H9 (cell line): ENCODE measurements around the gene NUDT14. TPM values are rescaled to one million over a fixed set of nuclear protein-coding genes. Genes with fewer than 3 reads are reported as not detected.
A peak's percentile ranks its signal among the peaks of the same experiment; 100 is the strongest.

Experiments
- DNase-seq: peaks from one replicate; pipeline ENCODE4 v3.0.0-alpha.2; 2017
- H2AFZ ChIP-seq: one replicate; pipeline ENCODE4 v1.6.1; 2013; ENCODE audit warnings: mild to moderate bottlenecking, low read length, control low read depth, moderate library complexity
- H2AK5ac ChIP-seq: 2 replicates; pipeline ENCODE4 v1.6.1; 2013; ENCODE audit warnings: low read length, control low read depth, mixed read lengths; ENCODE audit not compliant: insufficient read length
- H2BK120ac ChIP-seq: one replicate; pipeline ENCODE4 v1.6.1; 2013; ENCODE audit warnings: low read depth, mild to moderate bottlenecking, low read length, control low read depth, inconsistent platforms; ENCODE audit not compliant: poor library complexity, severe bottlenecking
- H2BK12ac ChIP-seq: 2 replicates; pipeline ENCODE4 v1.6.1; 2013; ENCODE audit warnings: low read length, control low read depth, mixed read lengths, low read depth; ENCODE audit not compliant: insufficient read length
- H2BK15ac ChIP-seq: 2 replicates; pipeline ENCODE4 v1.6.1; 2013; ENCODE audit warnings: low read depth, low read length, control low read depth
- H2BK20ac ChIP-seq: one replicate; pipeline ENCODE4 v1.6.1; 2013; ENCODE audit warnings: low read depth, mild to moderate bottlenecking, low read length, control low read depth, inconsistent platforms; ENCODE audit not compliant: poor library complexity, severe bottlenecking
- H2BK5ac ChIP-seq: 2 replicates; pipeline ENCODE4 v1.6.1; 2013; ENCODE audit warnings: low read length, control low read depth, mixed read lengths; ENCODE audit not compliant: insufficient read length
- H3K14ac ChIP-seq: 2 replicates; pipeline ENCODE4 v1.6.1; 2013; ENCODE audit warnings: low read length, control low read depth; ENCODE audit not compliant: insufficient read depth
- H3K18ac ChIP-seq: 2 replicates; pipeline ENCODE4 v1.6.1; 2013; ENCODE audit warnings: low read depth, mild to moderate bottlenecking, mixed read lengths, low read length, control low read depth; ENCODE audit not compliant: insufficient read length
- H3K23ac ChIP-seq: 2 replicates; pipeline ENCODE4 v1.6.1; 2013; ENCODE audit warnings: low read length, control low read depth, mixed read lengths, low read depth; ENCODE audit not compliant: insufficient read length
- H3K23me2 ChIP-seq: 2 replicates; pipeline ENCODE4 v1.6.1; 2013; ENCODE audit warnings: low read depth, mild to moderate bottlenecking, mixed read lengths, low read length, control low read depth; ENCODE audit not compliant: insufficient read length, poor library complexity, severe bottlenecking
- H3K27ac ChIP-seq: 2 replicates; pipeline ENCODE4 v1.5.1; 2013; ENCODE audit warnings: low read length, control low read depth, mixed read lengths, low read depth; ENCODE audit not compliant: insufficient read length
- H3K27me3 ChIP-seq: 2 replicates; pipeline ENCODE4 v1.6.1; 2013; ENCODE audit warnings: low read length, control low read depth, inconsistent platforms; ENCODE audit not compliant: insufficient read depth
- H3K4ac ChIP-seq: 2 replicates; pipeline ENCODE4 v1.6.1; 2013; ENCODE audit warnings: low read depth, mild to moderate bottlenecking, control low read depth, inconsistent platforms, low read length, moderate library complexity
- H3K4me1 ChIP-seq: 2 replicates; pipeline ENCODE4 v1.6.1; 2013; ENCODE audit warnings: low read length, control low read depth, inconsistent platforms; ENCODE audit not compliant: insufficient read depth
- H3K4me2 ChIP-seq: 2 replicates; pipeline ENCODE4 v1.6.1; 2013; ENCODE audit warnings: low read length, control low read depth, mixed read lengths; ENCODE audit not compliant: insufficient read length, insufficient read depth
- H3K56ac ChIP-seq: 2 replicates; pipeline ENCODE4 v1.6.1; 2013; ENCODE audit warnings: low read depth, mild to moderate bottlenecking, mixed read lengths, low read length, control low read depth; ENCODE audit not compliant: insufficient read length
- H3K79me1 ChIP-seq: 2 replicates; pipeline ENCODE4 v1.6.1; 2013; ENCODE audit warnings: low read depth, mild to moderate bottlenecking, moderate library complexity, low read length, control low read depth, inconsistent platforms; ENCODE audit not compliant: insufficient read depth, poor library complexity, severe bottlenecking
- H3K79me2 ChIP-seq: 2 replicates; pipeline ENCODE4 v1.6.1; 2013; ENCODE audit warnings: low read length, control low read depth, inconsistent platforms; ENCODE audit not compliant: insufficient read depth
- H3K9ac ChIP-seq: 2 replicates; pipeline ENCODE4 v1.6.1; 2013; ENCODE audit warnings: low read length, control low read depth, mixed read lengths; ENCODE audit not compliant: insufficient read length; ENCODE audit errors: extremely low read depth
- H3K9me3 ChIP-seq: one replicate; pipeline ENCODE4 v1.6.1; 2013; ENCODE audit warnings: low read depth, low read length, inconsistent platforms; ENCODE audit not compliant: control insufficient read depth
- H3T11ph ChIP-seq: one replicate; pipeline ENCODE4 v1.6.1; 2013; ENCODE audit warnings: mild to moderate bottlenecking, low read length, control low read depth, inconsistent platforms
- H4K20me1 ChIP-seq: one replicate; pipeline ENCODE4 v1.6.1; 2013; ENCODE audit not compliant: control insufficient read depth, insufficient read length, insufficient read depth
- H4K5ac ChIP-seq: 2 replicates; pipeline ENCODE4 v1.6.1; 2013; ENCODE audit warnings: low read depth, mild to moderate bottlenecking, mixed read lengths, low read length, control low read depth; ENCODE audit not compliant: insufficient read length
- H4K8ac ChIP-seq: replicated peaks from 2 replicates; pipeline ENCODE4 v1.6.1; 2013; ENCODE audit warnings: low read length, control low read depth, mixed read lengths, low read depth; ENCODE audit not compliant: insufficient read length
- H4K91ac ChIP-seq: 2 replicates; pipeline ENCODE4 v1.6.1; 2013; ENCODE audit warnings: low read depth, mild to moderate bottlenecking, moderate library complexity, mixed read lengths, low read length, control low read depth; ENCODE audit not compliant: insufficient read length
- H3K27ac Mint-ChIP-seq, 3 experiments: 2 replicates in 2 of 3; 3 replicates in 1 of 3; pipeline ENCODE4 v1.8.0; 2020 to 2021; ENCODE audit warnings: mixed read lengths in 3 of 3, mild to moderate bottlenecking in 1 of 3, moderate library complexity in 1 of 3
- H3K27me3 Mint-ChIP-seq: 2 replicates; pipeline ENCODE4 v1.8.0; 2021; ENCODE audit warnings: low read depth, mild to moderate bottlenecking, moderate library complexity, mixed read lengths
- H3K36me3 Mint-ChIP-seq, 3 experiments: 2 replicates in 2 of 3; 3 replicates in 1 of 3; pipeline ENCODE4 v1.8.0; 2020 to 2021; ENCODE audit warnings: low read depth in 3 of 3, mixed read lengths in 3 of 3; ENCODE audit not compliant: insufficient read depth in 1 of 3
- H3K4me1 Mint-ChIP-seq, 2 experiments: 2 replicates each; pipeline ENCODE4 v1.8.0; 2020; ENCODE audit warnings: mixed read lengths in 2 of 2
- H3K4me3 Mint-ChIP-seq, 2 experiments: 2 replicates in 1 of 2; 3 replicates in 1 of 2; pipeline ENCODE4 v1.8.0; 2020 to 2021; ENCODE audit warnings: mild to moderate bottlenecking in 2 of 2, mixed read lengths in 2 of 2, moderate library complexity in 1 of 2
- H3K9me3 Mint-ChIP-seq, 2 experiments: 2 replicates in 1 of 2; 3 replicates in 1 of 2; pipeline ENCODE4 v1.8.0; 2020; ENCODE audit warnings: mild to moderate bottlenecking in 2 of 2, mixed read lengths in 2 of 2, moderate library complexity in 1 of 2
- WGBS: extraction: QIAGEN DNeasy Blood & Tissue Kit; methylation state at CpG from one replicate; pipeline ENCODE4 v1.1.7; 2013; ENCODE audit warnings: missing lambda C conversion rate, low lambda C conversion rate, mixed read lengths; ENCODE audit not compliant: insufficient read length; ENCODE audit errors: extremely low coverage; 5-methylcytosine and 5-hydroxymethylcytosine counted together
- total RNA-seq: library from RNA; stranded (reverse); gene quantifications from 2 replicates; pipeline ENCODE4 v1.2.1, GENCODE V29; 2021
- TF ChIP-seq, protein P1 (sequence below): fragments of 200-600 bp; sonication (generic); conservative IDR thresholded peaks from 3 replicates; pipeline ENCODE4 v1.8.0; 2021; ENCODE audit warnings: antibody characterized with exemption, mild to moderate bottlenecking

The NUDT14 gene
- total RNA-seq, 1 experiment from 2014 or later = 41.1 TPM

DNA sequence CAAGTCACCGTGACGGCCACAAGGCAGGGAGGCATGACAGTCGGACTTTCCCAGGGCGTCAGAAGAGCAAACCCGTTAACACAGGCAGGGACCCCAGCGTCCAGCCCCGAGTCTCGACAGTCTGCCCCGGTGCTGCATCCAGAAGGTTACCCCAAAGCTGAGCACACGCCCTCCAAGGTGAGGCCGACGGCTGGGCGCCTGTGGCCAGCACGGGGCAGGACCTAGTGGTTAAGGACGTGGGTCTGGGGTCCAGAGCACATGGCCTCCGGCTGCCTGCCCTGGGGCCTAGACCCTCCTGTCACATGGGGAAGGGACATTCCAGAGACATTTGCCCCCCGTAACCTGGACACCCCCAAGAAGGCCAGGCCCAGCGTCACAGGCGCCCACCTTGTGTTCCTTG lies 37.5 kb upstream of the NUDT14 start:
- no peak overlapping the region for H3K56ac ChIP-seq
- no peaks in the 10 kb centered on the region for H4K20me1 ChIP-seq
- Mint-ChIP-seq H3K9me3 (no peaks in the 10 kb centered on the region; a peak in 1 of 5 replicates), H3K4me1 (no peaks in the 10 kb centered on the region), H3K36me3 (peaks cover 2 to 30% (median 26%) of the 10 kb centered on the region in 3 experiments; a peak in 6 of 7 replicates), H3K27me3 (no peaks in the 10 kb centered on the region), H3K27ac (peak overlapping the region in 2 of 3 experiments; percentile 44 to 84; a peak in 2 of 7 replicates), H3K4me3 (no peak overlapping the region)
- no peak overlapping the region for H4K8ac ChIP-seq
- WGBS = no CpG with 5 or more reads among the region's 19 CpGs
- H3K79me2 ChIP-seq = no peaks in the 10 kb centered on the region
- no peak overlapping the region for H4K5ac ChIP-seq
- no peaks in the 10 kb centered on the region for H3K4me1 ChIP-seq
- H3K9ac ChIP-seq = no peak overlapping the region
- H3K79me1 ChIP-seq = no peaks in the 10 kb centered on the region
- H3T11ph ChIP-seq = no peak overlapping the region
- H3K27me3 ChIP-seq = no peaks in the 10 kb centered on the region
- no peak overlapping the region for H4K91ac ChIP-seq
- H2BK5ac ChIP-seq = no peak overlapping the region
- no peak overlapping the region for H3K4me2 ChIP-seq
- no peak overlapping the region for H3K14ac ChIP-seq
- no peak overlapping the region for H2BK15ac ChIP-seq
- DNase-seq = no peak
- TF ChIP-seq, protein P1, sequence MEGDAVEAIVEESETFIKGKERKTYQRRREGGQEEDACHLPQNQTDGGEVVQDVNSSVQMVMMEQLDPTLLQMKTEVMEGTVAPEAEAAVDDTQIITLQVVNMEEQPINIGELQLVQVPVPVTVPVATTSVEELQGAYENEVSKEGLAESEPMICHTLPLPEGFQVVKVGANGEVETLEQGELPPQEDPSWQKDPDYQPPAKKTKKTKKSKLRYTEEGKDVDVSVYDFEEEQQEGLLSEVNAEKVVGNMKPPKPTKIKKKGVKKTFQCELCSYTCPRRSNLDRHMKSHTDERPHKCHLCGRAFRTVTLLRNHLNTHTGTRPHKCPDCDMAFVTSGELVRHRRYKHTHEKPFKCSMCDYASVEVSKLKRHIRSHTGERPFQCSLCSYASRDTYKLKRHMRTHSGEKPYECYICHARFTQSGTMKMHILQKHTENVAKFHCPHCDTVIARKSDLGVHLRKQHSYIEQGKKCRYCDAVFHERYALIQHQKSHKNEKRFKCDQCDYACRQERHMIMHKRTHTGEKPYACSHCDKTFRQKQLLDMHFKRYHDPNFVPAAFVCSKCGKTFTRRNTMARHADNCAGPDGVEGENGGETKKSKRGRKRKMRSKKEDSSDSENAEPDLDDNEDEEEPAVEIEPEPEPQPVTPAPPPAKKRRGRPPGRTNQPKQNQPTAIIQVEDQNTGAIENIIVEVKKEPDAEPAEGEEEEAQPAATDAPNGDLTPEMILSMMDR = no peak
- H3K4ac ChIP-seq = no peak overlapping the region
- no peak overlapping the region for H3K23ac ChIP-seq
- no peak overlapping the region for H2AK5ac ChIP-seq
- H2AFZ ChIP-seq = no peak overlapping the region
- no peak overlapping the region for H3K27ac ChIP-seq
- no peak overlapping the region for H3K18ac ChIP-seq
- no peaks in the 10 kb centered on the region for H3K9me3 ChIP-seq
- no peak overlapping the region for H2BK12ac ChIP-seq
- H3K23me2 ChIP-seq = no peaks in the 10 kb centered on the region
- H2BK20ac ChIP-seq = no peak overlapping the region
- no peak overlapping the region for H2BK120ac ChIP-seq
